IMR-90 (cell line): Measurements from ENCODE around the gene GPC6. TPM values are rescaled to one million over a fixed set of nuclear protein-coding genes. Genes with fewer than 3 reads are reported as not detected.
A peak's percentile ranks its signal among the peaks of the same experiment; 100 is the strongest.

Experiments used
- ATAC-seq: fragments of 200-7000 bp; cut with Tn5 transposase; 2 replicates; pipeline ENCODE4 v1.9.1; 2020; ENCODE audit warnings: low read depth, mild to moderate bottlenecking, moderate library complexity
- BruUV-seq: library from RNA; stranded (reverse); fragments of 400-500 nt; replicated peaks from 2 replicates; lab custom pipeline; 2021; lab: Mats Ljungman, UMichigan
- CTCF ChIA-PET: fragments of 300-600 bp; formaldehyde crosslinking; extraction: SDS; loops from one replicate; lab custom pipeline; 2021; ENCODE audit warnings: antibody characterized with exemption; lab: Yijun Ruan, JAX
- POLR2A ChIA-PET: fragments of 300-600 bp; sonication (Branson Sonifier 250); formaldehyde crosslinking; loops from one replicate; lab custom pipeline; 2022; ENCODE audit warnings: antibody characterized with exemption; ENCODE audit not compliant: unreplicated experiment; lab: Charles Lee
- DNase-seq: peaks from one replicate; pipeline ENCODE4 v3.0.0; 2013
- H2AFZ ChIP-seq: replicated peaks from 2 replicates; pipeline ENCODE3; 2013; ENCODE audit warnings: low read length, mild to moderate bottlenecking; ENCODE audit not compliant: poor library complexity
- H2AK5ac ChIP-seq: 2 replicates; pipeline ENCODE4 v1.6.1; 2013; ENCODE audit warnings: low read depth, low read length, inconsistent platforms
- H2AK9ac ChIP-seq: replicated peaks from 2 replicates; pipeline ENCODE3; 2013; ENCODE audit warnings: mild to moderate bottlenecking, low read depth, low read length, moderate library complexity; ENCODE audit not compliant: poor library complexity
- H2BK120ac ChIP-seq: 2 replicates; pipeline ENCODE4 v1.6.1; 2013; ENCODE audit warnings: low read depth, low read length, inconsistent platforms
- H2BK15ac ChIP-seq: 3 replicates; pipeline ENCODE4 v1.6.1; 2013; ENCODE audit warnings: low read depth, low read length, inconsistent platforms
- H2BK20ac ChIP-seq: 2 replicates; pipeline ENCODE4 v1.6.1; 2013; ENCODE audit warnings: low read depth, mild to moderate bottlenecking, inconsistent platforms, low read length, moderate library complexity
- H2BK5ac ChIP-seq: 2 replicates; pipeline ENCODE4 v1.6.1; 2013; ENCODE audit warnings: mild to moderate bottlenecking, low read depth, low read length, inconsistent platforms; ENCODE audit not compliant: poor library complexity, severe bottlenecking
- H3K14ac ChIP-seq: replicated peaks from 2 replicates; pipeline ENCODE4 v1.6.1; 2013; ENCODE audit warnings: low read depth, low read length, inconsistent platforms
- H3K18ac ChIP-seq: 2 replicates; pipeline ENCODE4 v1.6.1; 2013; ENCODE audit warnings: low read depth, low read length, control low read depth
- H3K23ac ChIP-seq: 2 replicates; pipeline ENCODE4 v1.6.1; 2013; ENCODE audit warnings: low read depth, low read length, inconsistent platforms
- H3K27ac ChIP-seq: 2 replicates; pipeline ENCODE4 v1.5.1; 2013; ENCODE audit warnings: mild to moderate bottlenecking, control low read depth, low read length; ENCODE audit not compliant: insufficient read depth
- H3K27me3 ChIP-seq: 2 replicates; pipeline ENCODE4 v1.6.1; 2013; ENCODE audit warnings: low read length; ENCODE audit not compliant: control insufficient read depth, insufficient read depth
- H3K36me3 ChIP-seq: 2 replicates; pipeline ENCODE4 v1.6.1; 2013; ENCODE audit warnings: low read length, mixed read lengths; ENCODE audit not compliant: control insufficient read depth, insufficient read depth
- H3K4ac ChIP-seq: 2 replicates; pipeline ENCODE4 v1.6.1; 2013; ENCODE audit warnings: low read depth, low read length, inconsistent platforms
- H3K4me1 ChIP-seq: 2 replicates; pipeline ENCODE4 v1.6.1; 2013; ENCODE audit warnings: low read length, mixed read lengths; ENCODE audit not compliant: control insufficient read depth, insufficient read depth
- H3K4me2 ChIP-seq: 2 replicates; pipeline ENCODE4 v1.6.1; 2013; ENCODE audit warnings: low read depth, mild to moderate bottlenecking, control low read depth, low read length, moderate library complexity
- H3K4me3 ChIP-seq: 2 replicates; pipeline ENCODE4 v1.5.1; 2013; ENCODE audit warnings: low read depth, mild to moderate bottlenecking, control low read depth, low read length, moderate library complexity; ENCODE audit not compliant: insufficient read depth
- H3K56ac ChIP-seq: 2 replicates; pipeline ENCODE4 v1.6.1; 2013; ENCODE audit warnings: low read length, inconsistent platforms; ENCODE audit not compliant: insufficient read depth; ENCODE audit errors: extremely low read depth
- H3K79me1 ChIP-seq, 2 experiments: 2 replicates each; pipeline ENCODE4 v1.6.1; 2013; ENCODE audit warnings: low read length in 2 of 2, inconsistent platforms in 1 of 2, low read depth in 1 of 2
- H3K9ac ChIP-seq: 2 replicates; pipeline ENCODE4 v1.6.1; 2013; ENCODE audit warnings: low read depth, low read length, control low read depth
- H3K9me1 ChIP-seq: 2 replicates; pipeline ENCODE4 v1.6.1; 2013; ENCODE audit warnings: low read length, inconsistent platforms; ENCODE audit not compliant: insufficient read depth
- H3K9me3 ChIP-seq: 2 replicates; pipeline ENCODE4 v1.6.1; 2013; ENCODE audit warnings: low read length; ENCODE audit not compliant: control insufficient read depth, insufficient read depth
- H4K20me1 ChIP-seq: 2 replicates; pipeline ENCODE4 v1.6.1; 2013; ENCODE audit warnings: low read length, inconsistent platforms; ENCODE audit not compliant: insufficient read depth
- H4K5ac ChIP-seq: 2 replicates; pipeline ENCODE4 v1.6.1; 2013; ENCODE audit warnings: mild to moderate bottlenecking, low read depth, low read length, control low read depth
- H4K8ac ChIP-seq, 2 experiments: 2 replicates each; pipeline ENCODE4 v1.6.1; 2013; ENCODE audit warnings: low read depth in 2 of 2, low read length in 2 of 2, control low read depth in 1 of 2, inconsistent platforms in 1 of 2
- H4K91ac ChIP-seq: 2 replicates; pipeline ENCODE4 v1.6.1; 2013; ENCODE audit warnings: low read depth, low read length, inconsistent platforms; ENCODE audit not compliant: insufficient read depth
- BHLHE40 ChIP-seq: fragments of 150-350 bp; IDR thresholded peaks from 2 replicates; pipeline ENCODE4 v1.6.1; 2016; ENCODE audit warnings: mild to moderate bottlenecking, low read depth, low read length
- CEBPB ChIP-seq: IDR thresholded peaks from 2 replicates; pipeline ENCODE4 v1.6.1; 2012; ENCODE audit warnings: low read depth, low read length, improper control_type of control experiment
- CHD1 ChIP-seq: IDR thresholded peaks from 2 replicates; pipeline ENCODE4 v1.6.1; 2012; ENCODE audit warnings: low read depth, low read length, improper control_type of control experiment
- CTCF ChIP-seq: conservative IDR thresholded peaks from 2 replicates; pipeline ENCODE4 v1.5.1; 2012; ENCODE audit warnings: mild to moderate bottlenecking, low read depth, low read length, improper control_type of control experiment
- ELK1 ChIP-seq: fragments of 150-350 bp; IDR thresholded peaks from 2 replicates; pipeline ENCODE4 v1.6.1; 2016; ENCODE audit warnings: low read depth, mild to moderate bottlenecking, low read length, moderate library complexity, borderline replicate concordance
- FOS ChIP-seq: fragments of 150-350 bp; IDR thresholded peaks from 2 replicates; pipeline ENCODE4 v1.6.1; 2016; ENCODE audit warnings: low read depth, low read length
- MAFK ChIP-seq: IDR thresholded peaks from 2 replicates; pipeline ENCODE4 v1.6.1; 2012; ENCODE audit warnings: low read depth, low read length, improper control_type of control experiment
- MAZ ChIP-seq: IDR thresholded peaks from 2 replicates; pipeline ENCODE4 v1.6.1; 2012; ENCODE audit warnings: low read depth, mild to moderate bottlenecking, low read length, improper control_type of control experiment, moderate library complexity, borderline replicate concordance
- MXI1 ChIP-seq: IDR thresholded peaks from 2 replicates; pipeline ENCODE4 v1.6.1; 2012; ENCODE audit warnings: low read depth, mild to moderate bottlenecking, low read length, moderate library complexity, borderline replicate concordance
- NFE2L2 ChIP-seq: fragments of 150-350 bp; IDR thresholded peaks from 2 replicates; pipeline ENCODE4 v1.6.1; 2016; ENCODE audit warnings: low read depth, mild to moderate bottlenecking, low read length
- POLR2A ChIP-seq: IDR thresholded peaks from 2 replicates; pipeline ENCODE4 v1.6.1; 2012; ENCODE audit warnings: mild to moderate bottlenecking, low read depth, low read length
- RAD21 ChIP-seq: IDR thresholded peaks from 2 replicates; pipeline ENCODE4 v1.6.1; 2012; ENCODE audit warnings: low read length, improper control_type of control experiment
- RCOR1 ChIP-seq: IDR thresholded peaks from 2 replicates; pipeline ENCODE4 v1.6.1; 2012; ENCODE audit warnings: mild to moderate bottlenecking, low read length, improper control_type of control experiment; ENCODE audit not compliant: insufficient replicate concordance
- RFX5 ChIP-seq: IDR thresholded peaks from 2 replicates; pipeline ENCODE4 v1.8.0; 2012; ENCODE audit warnings: low read depth, mild to moderate bottlenecking, low read length, moderate library complexity
- SMC3 ChIP-seq: fragments of 150-350 bp; IDR thresholded peaks from 2 replicates; pipeline ENCODE4 v1.6.1; 2016; ENCODE audit warnings: low read depth, mild to moderate bottlenecking, antibody characterized with exemption, low read length, moderate library complexity
- USF2 ChIP-seq: fragments of 150-350 bp; IDR thresholded peaks from 2 replicates; pipeline ENCODE4 v1.6.1; 2017; ENCODE audit warnings: mild to moderate bottlenecking, antibody characterized with exemption, low read length, low read depth
- WGBS, 2 experiments: methylation state at CpG; one replicate each; pipeline versions ENCODE4 v1.1.5 to v1.1.7; 2013; ENCODE audit warnings: missing lambda C conversion rate in 2 of 2; ENCODE audit not compliant: insufficient read length in 1 of 2; ENCODE audit errors: extremely low coverage in 2 of 2; 5-methylcytosine and 5-hydroxymethylcytosine counted together
- dilution Hi-C: fragments of 300-500 bp; cut with HindIII; formaldehyde crosslinking; loops from one replicate; pipeline ENCODE4 v1.14.3; 2018; ENCODE audit warnings: low sequenced_read_pairs; ENCODE audit not compliant: unreplicated experiment
- in situ Hi-C: fragments of 300-500 bp; cut with MboI; formaldehyde crosslinking; loops from 3 replicates; pipeline ENCODE4 v1.14.3; 2019; ENCODE audit warnings: low sequenced_read_pairs, inconsistent platforms, mixed read lengths
- intact Hi-C: fragments of 100-400 bp; cut with micrococcal nuclease; formaldehyde crosslinking; loops from 2 replicates; pipeline ENCODE4 v1.10.0; 2022
- polyA plus RNA-seq, 3 experiments: library from polyadenylated mRNA; depleted of rRNA; stranded (reverse); fragments of >200 nt; gene quantifications; 2 replicates each; pipeline ENCODE4 v1.2.3, GENCODE V29; 2012; ENCODE audit warnings: low replicate concordance in 1 of 3
- total RNA-seq: library from RNA; depleted of rRNA; stranded (reverse); fragments of >200 nt; gene quantifications from 2 replicates; pipeline ENCODE4 v1.2.3, GENCODE V29; 2012

The GPC6 gene
- total and polyA plus RNA-seq, 2 of the 4 experiments (the other 2 are of a cell fraction) = 14.9 to 39.4 TPM

GRCh38 chr13:93740334-93740733 lies 513.7 kb downstream of the GPC6 start:
- Histone ChIP-seq H3K36me3 (no peaks in the 10 kb centered on the region), H3K4me1 (peaks cover 2% of the 10 kb centered on the region; the same call in 1 of the 2 replicates), H3K79me1 (no peaks in the 10 kb centered on the region), H3K18ac (no peak overlapping the region), H3K14ac (no peak overlapping the region), H3K27ac (no peak overlapping the region), H2AK9ac (no peak overlapping the region), H2AK5ac (no peak overlapping the region), H4K5ac (no peak overlapping the region), H3K4me2 (no peak overlapping the region), H3K4ac (no peak overlapping the region), H4K8ac (no peak overlapping the region), H2BK5ac (no peak overlapping the region), H3K9me1 (no peaks in the 10 kb centered on the region), H4K91ac (no peak overlapping the region), H2BK20ac (no peak overlapping the region), H3K4me3 (no peak overlapping the region), H2BK15ac (no peak overlapping the region), H4K20me1 (no peaks in the 10 kb centered on the region), H2BK120ac (no peak overlapping the region), H3K9me3 (no peaks in the 10 kb centered on the region), H3K23ac (no peak overlapping the region), H3K9ac (no peak overlapping the region), H3K27me3 (no peaks in the 10 kb centered on the region), H3K56ac (no peak overlapping the region), H2AFZ (no peak overlapping the region)
- no peak for TF ChIP-seq RFX5
- TF ChIP-seq NFE2L2 = no peak
- no peak for TF ChIP-seq MXI1
- no peak for TF ChIP-seq CEBPB
- TF ChIP-seq SMC3 = no peak
- TF ChIP-seq MAZ = no peak
- no peak for TF ChIP-seq RAD21
- TF ChIP-seq CHD1 = no peak
- no peak for TF ChIP-seq ELK1
- TF ChIP-seq POLR2A = no peak
- TF ChIP-seq FOS = no peak
- TF ChIP-seq BHLHE40 = no peak
- TF ChIP-seq RCOR1 = no peak
- TF ChIP-seq CTCF = no peak
- no peak for TF ChIP-seq MAFK
- no peak for TF ChIP-seq USF2
- dilution Hi-C loops (no loop called here), intact Hi-C loops (no loop called here), in situ Hi-C loops (no loop called here)
- 100% methylated on average over 1 of the region's 1 CpG; no CpG with 5 or more reads in 1 of the 2 experiments for WGBS, 2 experiments
- CTCF ChIA-PET = no interaction called here
- DNase-seq (no peak), ATAC-seq (peak; percentile 35; the same call in 1 of the 2 replicates)
- BruUV-seq = no TSS peak
- POLR2A ChIA-PET = no interaction called here
